HK-2 (cell line): ENCODE measurements around the gene HOXD11.

Source experiments
- DNase-seq: peaks from one replicate; pipeline ENCODE4 v3.0.0-alpha.2; 2018; ENCODE audit not compliant: unreplicated experiment

Gene HOXD11

DNA sequence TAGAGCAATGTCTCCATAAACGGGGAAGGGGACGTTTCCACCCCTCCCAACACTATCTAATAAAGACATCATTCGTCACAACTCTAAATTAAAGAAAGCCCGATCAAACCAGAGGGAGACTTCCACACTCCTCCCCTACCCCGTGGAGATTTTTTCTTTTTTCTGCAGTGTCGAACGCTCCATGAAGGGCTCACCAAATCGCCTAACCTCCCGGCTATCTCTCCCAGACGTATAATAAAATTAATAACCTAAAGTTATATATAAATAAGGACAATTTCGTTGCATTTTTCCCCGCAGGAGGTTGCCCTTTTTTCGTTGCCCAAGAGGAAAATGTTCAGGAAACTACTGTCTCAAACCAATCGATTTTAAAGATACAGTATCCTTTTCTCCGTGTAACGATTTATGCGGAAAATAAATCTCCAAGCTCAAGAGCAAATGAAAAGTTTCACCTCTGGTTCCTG lies 25.7 kb upstream of the HOXD11 start:
- DNase-seq = no peak

DNA sequence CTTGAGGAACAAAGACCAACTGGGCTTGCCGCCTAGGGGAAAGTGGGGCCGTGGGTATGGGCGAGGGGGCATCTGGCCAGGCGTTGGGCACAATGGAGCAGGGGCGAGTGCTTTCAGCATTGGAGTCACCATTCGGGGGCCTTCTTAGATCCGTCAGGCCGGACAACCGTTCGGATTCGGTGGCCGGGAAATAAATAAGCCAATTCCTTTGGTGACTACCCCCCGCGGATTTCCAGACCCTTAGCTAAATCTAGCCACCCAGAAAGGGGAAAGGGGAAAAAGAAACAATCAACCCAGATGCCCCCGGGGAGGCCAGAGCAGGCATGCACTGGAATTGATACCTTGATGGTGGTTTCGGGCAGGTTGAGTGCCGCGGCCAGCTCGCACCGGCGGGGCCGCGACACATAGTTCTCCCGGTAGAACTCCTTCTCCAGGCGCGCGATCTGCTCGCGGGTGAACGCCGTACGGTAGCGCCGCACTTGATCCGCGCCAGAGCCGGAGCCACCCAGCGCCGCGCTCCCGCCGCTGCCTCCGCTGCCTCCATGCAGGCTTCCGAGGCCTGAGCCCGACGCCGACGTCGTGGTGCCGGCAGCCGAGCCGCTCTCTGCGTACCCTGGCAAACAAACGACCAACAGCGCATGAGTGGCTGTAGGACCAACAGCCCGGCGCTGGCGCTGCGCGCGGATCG lies 25.1 kb upstream of the HOXD11 start:
- DNase-seq = no peak

DNA sequence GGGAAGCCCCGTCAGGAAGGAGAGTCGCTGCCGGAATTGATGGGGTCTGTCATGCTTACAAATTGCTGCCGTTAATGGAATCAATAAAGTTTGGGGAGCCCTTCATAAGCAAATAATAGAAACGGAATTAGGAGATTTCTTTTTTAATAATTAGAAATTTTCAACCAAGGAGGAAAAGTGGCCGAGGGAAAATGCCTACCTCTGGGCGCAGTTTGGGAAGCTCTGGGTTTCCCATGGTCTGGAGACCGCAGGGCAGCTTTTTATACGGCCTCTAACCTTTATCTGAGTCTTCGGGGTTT lies 24.6 kb upstream of the HOXD11 start:
- DNase-seq = no peak

DNA sequence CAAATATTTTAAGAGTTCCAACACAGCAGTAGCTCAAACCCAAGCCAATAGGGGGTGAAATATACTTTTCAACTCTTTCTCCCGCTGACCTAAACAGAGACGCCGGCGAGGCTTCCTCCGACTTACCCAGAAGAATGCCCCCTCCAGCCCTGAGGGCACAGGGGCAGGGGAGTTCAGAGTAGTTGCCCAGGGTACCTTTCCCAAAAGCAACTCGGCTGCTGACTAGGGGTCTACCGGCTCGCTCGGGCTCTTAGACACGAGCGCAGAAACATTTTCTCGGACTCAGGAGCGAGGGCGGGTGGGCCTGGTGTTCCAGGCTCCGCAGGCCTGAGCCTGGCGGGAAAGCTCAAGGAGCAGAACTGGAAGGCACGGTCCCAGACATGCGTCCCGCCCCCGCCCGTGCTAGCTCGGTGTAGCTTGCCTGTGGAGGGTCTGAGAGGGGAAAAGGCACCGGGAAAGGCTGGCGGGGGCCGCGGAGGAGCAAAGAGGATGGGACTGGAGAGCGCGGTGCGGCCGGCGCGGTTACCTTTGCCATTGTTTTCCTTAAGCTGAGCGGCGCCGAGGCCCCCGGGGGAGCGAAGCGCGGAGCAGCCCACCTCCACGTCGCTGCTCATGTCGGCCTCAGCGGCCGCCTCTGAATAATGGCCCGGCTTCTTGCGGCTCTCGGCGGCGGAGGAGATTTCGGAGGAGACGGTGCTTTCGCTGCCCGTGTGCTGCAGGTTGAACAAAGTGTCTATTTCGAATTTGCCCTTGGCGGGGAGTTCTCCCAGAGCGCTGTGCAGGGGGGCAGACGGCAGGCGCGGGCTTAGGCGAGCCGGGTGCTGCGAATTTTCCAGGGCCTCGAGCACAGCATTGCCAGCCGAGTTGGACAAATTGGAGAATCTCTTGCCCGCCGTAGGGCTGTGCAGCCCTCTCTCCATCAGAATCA lies 24.0 kb upstream of the HOXD11 start:
- no peak for DNase-seq

DNA sequence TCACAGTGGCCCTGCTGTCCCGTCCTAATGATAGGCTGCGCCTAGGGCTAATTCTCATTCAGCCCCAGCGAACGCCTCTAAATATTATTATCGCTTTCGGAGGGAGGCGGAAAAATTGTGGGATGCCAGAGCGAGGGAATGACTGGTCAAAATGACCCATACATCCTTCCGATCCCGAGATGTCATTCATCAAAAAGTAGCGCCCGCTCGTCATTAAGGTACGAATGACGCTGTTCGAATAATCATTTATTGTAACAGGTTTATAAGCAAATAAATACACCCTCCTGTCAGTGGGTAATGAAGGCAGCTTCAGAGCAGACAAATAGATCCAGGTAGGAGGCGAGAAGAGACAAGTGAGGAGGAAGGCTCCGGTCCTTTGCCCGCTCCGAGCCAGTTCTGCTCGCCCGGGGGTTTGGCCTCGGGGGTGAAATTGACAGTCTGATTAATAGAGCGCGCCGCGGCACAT lies 23.3 kb upstream of the HOXD11 start, which contains the start of gene EVX2:
Gene EVX2 (minus strand): TSS at position 167 of the 466 bp plus-strand sequence. CDS start 186 bp downstream, outside the sequence.
- DNase-seq = no peak

DNA sequence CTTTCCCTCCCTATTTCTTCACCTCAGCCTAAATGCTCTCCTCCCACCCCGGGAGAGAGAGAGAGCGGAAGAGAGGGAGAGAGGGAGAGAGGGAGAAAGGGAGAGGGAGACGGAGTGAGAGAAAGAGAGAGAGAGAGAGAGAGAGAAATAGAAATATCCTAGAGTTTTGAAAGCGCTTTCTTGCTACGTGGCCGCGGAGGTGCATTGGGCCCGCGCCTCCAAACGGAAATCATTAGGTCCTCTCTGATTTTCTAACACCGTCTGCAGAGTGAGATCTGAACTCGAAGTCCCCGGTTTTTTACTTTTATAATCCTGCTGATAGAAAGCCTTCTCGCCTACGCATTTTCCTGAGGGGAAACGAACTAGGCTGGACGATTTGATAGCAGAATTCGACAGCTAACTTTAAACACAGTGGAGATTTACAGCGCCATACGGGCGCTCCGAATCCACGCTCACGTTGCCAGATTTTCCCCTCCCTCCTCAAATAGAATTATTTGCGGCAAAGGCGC lies 22.4 kb upstream of the HOXD11 start:
- DNase-seq = no peak

DNA sequence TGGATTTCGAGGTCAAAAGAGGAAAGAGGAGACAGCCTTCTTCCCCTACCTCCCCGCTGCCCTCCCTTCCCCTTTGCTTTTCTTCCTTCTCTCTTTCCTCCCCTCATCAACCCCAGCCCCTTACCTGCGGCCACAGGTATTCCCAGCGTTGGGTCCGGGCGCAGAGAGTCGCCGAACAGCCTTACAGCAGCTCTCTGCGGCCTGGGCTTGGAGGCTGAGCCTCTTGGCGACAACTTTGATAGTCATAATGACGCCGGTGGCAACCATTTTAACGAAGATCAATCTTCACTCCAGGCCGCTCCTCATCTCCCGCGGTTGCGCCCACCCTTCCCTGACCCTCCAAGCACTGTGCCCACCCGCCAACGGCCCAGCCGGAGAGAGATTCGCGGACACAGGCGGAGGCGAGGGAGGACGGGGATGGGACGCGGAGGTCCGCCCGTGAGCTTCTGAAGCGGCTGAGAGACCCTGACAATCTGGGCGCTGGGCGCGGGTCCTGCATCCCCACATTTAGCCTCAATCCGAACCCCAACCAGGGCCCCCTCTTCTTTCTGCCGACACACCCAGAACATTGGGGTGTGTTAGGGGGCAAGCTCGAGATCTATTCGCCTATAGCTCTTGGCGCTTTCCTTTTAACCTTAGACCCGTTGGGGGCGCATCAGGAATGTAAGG lies 21.8 kb upstream of the HOXD11 start:
- no peak for DNase-seq

DNA sequence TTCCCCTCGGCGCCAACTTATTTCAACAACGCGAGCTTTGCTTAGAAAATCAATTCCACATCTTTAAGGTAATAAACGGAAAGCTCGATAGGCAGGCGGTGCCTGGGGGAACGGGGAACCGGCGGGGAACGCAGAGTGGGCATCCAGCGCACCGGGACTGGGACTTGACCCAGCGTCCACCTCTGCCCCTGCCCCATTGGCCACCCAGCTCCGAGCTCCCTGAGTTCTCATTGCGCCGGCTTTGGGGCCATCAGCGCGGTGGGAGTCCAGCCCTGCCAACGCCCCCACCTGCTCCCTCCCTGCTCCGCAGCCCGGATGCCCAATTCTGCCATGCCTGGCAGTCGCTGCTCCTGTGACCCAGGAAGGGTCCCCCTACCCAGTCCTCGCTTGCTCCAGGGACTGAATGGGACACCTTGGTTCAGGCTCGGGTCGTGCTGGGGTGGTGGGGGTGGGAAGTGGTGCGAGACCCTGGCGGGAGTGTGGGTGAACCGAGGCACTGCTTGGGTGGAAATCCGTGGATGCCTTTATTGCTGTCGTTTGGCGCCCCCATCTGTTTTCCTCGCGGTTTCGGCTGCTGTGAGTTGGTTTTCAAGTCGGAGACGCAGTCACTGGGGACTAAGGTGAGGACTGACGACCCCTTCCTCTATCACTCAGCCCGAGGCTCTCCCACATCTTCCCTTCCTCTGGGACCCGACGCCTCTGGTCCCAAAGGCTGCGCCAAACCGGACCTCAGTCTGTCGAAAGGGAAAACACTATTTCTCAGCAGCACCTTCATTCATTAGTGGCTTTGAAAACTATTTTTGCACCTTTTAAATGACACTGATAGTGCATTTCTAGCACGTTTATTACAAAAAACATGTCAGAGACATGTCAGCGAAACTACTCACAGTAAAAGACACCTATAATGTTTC lies 21.0 kb upstream of the HOXD11 start:
- no peak for DNase-seq

DNA sequence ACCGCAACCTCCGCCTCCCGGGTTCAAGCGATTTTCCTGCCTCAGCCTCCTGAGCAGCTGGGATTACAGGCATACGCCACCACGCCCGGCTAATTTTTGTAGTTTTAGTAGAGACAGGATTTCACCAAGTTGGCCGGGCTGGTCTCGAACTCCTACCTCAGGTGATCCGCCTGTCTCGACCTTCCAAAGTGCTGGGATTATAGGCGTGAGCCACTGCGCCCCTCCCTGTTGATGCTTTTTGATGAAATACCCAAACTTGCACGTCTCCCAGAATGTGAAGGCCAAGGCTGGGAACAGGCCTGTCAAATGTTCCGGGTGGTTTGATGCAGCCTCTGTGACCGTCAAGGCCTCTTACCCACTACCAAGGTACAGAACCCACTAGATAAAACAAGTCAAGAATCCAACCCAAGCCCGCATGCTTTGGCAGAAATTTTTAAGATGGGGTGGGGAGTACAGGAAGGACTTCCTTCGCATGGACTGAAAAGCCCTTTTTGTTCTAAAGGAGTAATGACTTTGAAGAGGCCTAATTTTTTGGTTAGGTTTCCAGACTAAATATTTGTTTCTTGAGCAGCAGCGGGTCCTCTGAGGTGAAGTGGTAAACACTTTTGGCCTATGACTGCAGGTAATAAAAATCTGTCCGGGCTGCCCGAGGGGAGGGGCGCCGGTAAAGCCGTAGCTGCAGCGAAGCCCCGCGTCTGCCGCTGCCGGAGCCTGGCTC lies 19.6 kb upstream of the HOXD11 start:
- no peak for DNase-seq

DNA sequence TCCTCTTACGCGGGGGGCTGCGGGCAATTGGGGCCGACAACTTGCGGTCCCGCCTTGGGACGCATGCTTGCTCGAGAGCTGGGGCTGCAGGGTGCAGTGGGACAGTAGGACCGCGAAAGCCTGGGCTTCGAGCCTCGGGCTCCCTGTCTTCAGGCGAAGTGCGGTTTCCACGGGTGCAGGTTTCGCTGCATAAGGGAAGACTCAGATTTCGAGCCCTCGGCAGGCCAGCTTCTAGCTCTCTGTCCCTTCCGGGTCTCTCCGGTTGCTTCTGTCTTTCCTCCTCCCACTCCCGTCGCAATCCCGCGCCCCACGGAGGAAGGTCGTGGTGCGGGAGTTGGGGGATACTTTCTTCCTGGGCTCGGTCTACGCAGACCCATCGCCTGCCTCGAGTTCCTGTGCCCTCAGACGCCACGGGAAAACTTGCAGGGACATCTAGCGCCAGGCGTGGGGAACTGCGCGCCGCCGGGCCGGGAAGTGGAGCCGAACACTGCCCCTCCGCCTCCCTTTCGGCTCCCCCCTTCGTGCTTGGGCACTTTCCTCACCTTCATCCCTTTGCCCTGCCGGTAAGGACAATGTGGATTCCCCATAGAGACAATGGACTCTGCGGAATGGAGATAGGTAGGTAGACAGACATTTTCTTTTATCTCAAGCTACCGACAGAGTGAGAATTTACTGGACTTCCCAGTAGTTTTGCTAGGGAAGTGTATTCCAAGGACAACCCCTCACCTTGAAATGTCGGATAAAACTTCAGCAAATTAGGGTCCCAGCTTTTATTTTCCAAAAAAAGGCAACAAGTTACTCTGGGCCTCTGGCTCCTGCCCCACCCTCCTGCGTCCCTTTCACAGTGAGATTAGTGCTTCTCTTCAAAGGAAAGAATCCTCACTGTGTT lies 18.8 kb upstream of the HOXD11 start:
- DNase-seq = peak; percentile 66

DNA sequence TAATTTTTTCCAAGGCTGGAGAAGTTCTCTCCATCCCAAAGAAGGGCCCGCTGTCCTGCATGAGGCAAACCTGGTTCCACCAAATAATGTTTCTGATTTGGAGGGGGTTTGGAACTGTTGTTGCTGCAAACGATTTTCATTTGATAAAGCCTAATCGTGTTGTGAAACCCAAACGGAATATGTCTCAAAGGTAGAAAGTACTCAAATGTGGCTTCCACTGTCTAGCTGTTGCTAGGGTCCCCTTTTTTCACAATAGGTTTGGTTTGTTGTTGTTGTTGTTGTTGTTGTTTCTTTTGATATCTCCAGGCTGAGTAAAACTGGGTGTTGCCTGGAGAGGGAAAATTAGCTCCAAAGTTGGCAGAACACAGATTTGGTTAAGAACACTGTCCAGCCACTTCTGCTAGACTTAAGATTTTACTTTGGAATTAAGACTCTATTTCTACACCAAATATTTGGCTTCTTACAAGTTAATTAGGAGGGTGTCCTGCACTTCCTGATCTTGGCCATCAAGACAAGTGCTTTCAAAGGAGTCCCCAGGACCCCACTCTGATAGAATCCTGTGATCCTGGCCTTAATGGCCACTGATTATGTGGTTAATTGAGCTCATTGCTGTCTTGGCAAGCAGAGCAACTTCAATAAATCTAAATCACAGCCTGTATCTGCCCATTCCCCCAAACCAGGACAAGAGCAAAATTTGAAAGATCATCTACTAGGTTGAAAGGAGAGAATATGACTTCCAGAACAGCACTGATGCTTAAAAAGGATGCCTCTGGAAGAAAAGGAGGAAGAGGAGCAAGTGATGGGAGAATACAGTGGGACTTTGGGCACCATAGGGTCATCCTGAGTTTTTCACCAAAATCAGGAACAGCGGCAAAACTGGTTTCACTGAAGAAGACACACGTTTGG lies 17.9 kb upstream of the HOXD11 start:
- DNase-seq = no peak

DNA sequence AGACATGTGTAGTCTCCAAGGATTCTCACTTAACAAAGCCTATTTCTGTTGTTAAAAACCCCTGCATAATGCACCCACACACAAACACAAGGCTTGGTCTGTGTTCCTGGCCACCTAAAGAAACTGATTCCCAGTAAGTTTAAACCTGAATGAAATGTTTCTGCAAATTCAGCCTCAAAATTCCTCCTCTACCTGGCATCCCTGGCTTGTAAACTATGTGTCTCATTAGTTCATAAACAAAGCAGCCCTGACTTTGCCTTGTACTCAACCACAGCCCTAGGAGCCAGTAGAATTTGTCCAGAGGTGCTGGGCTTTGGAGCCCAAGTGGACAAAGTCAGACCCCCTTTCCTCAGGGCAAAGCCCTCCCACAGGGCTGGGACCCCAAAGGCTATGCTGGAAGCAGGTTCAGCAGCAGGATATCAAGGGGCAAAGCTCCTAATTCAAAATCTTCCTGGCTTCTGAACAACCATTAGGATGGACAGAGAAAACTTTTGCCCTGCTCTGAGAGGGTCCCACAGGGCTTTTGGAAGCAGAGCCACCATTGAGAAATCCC lies 17.2 kb upstream of the HOXD11 start:
- no peak for DNase-seq

DNA sequence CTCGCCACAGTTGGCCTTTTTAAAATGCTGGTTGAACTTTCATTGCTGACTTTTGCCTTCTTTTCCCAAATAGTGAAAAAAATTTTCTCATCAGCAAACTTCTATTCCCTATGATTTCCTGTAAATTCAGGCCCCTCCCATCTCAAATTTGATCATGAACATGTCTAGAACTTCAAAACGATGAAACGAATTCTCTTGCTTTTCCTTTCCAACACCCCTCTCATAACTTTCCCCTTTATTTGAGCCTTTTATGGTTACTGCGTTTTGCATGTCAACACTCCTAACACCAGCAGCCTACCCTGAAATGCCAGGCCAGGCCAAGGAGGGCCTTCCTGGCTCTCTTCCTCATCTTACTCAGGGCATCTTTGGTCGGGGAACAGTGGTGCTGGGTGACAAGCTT lies 16.2 kb upstream of the HOXD11 start:
- DNase-seq = no peak

DNA sequence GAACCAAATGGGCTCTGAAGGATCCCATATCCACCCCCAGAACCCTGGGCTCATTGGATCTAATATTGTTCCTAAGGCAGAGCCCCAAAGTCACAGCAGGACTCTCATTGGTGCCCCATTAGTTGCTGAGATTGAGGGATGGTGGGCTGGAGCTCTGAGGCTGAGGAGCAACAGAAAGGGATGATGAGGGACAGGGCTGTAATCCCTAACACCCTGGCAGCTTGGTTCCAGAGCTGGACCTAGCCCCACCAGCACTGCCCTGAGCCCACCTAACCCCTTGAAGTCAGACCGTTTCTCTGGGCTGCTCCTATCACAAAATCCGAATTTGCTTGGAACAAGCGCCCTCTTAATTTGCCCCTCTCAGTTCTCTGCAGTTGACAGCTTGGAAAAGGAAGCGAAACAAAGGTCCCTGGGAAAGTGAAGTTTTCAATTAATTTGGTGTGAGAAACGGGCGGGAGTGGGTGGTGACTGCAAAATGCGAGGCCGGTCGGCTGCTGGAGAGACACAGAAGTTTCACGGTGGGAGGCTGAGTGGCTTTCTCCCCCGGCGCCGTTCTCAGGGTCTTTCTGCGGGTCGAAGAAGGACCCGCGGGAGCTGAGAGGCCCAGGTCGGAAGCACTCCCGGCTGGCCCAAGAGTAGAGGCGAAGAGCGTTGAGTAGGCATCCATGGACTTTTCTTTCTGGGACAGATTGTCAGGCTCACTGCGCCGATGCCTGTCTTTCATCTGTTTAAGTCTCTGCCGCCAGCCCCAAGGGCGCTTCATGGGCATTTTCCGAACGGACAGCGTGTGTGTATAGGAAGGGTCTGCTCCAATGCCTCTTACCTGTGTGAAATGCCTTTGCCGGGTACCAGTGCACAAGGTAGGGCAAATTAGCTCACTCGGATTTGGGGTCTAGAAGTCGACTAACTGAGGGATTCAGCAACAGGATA lies 15.5 kb upstream of the HOXD11 start:
- no peak for DNase-seq

DNA sequence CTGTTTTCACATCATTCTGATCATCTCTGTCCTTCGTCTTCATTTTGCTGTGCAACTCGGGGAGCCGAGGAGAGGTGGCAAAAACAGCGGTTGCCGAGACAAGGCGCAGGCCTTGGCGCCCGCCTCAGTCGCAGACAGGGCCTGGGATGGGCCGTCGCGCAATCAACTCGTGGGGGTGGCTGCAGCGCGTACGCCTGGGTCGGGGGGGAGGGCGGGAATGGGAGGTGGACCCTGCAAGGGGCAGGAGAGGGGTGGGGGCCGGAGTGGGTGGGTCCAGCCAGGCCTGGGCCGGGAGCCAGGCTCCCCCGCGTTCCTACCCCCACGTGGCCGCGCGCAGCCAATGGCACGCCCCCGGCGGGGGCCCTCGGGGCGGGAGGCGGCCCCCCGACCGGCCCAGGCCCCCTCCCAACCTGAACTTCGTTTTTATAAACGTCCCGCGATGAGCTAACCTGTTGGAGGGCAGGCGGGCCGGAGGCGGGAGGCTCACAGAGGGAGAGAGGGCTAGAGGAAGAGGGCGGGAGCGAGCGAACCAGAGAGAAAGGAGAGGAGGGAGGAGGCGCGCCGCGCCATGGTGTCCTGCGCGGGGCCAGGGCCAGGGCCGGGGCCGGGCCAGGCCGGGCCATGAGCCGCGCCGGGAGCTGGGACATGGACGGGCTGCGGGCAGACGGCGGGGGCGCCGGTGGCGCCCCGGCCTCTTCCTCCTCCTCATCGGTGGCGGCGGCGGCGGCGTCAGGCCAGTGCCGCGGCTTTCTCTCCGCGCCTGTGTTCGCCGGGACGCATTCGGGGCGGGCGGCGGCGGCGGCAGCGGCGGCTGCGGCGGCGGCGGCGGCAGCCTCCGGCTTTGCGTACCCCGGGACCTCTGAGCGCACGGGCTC lies 14.6 kb upstream of the HOXD11 start, which contains the start of gene HOXD13:
Gene HOXD13 (plus strand): TSS at position 452 of the 875 bp plus-strand sequence. CDS start 170 bp downstream, at position 622.
- DNase-seq = no peak
